ENCODE data around the gene DSCAM.

The DSCAM gene

DNA sequence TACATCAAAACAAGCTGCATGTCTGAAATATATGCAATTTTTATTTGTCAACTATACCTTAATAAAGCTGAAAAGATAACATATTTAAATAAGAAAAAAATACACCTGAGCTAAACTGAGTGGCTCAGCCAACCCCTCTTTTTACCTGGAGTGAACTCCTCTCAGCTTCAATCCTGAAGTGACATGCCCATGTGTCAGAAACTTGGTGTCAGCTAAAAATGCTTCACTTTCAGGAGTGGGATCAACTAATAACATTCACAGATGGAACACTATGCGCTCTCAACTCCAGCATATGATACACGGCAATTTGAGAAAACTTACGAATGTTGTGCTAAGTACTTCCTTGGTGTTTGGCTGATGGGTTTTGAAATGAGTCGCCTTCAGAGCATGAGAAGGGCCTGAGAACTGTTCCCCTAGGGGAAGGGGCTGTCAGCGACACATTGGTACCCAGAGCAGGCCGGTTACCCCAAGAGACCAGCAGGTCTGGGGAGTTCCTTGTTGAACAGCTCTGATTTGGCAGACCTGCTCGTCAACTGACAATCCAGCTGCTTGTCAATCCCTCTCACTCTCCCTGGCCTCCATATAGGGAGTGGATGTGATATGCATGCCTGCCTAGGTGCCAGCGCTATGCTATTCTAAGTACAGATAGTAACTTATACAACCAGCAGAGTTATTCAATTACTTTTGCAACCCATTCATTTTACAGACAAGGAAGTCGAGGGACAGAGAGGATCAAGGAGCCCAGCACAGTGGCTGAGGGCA, 712.0 kb downstream of the DSCAM start:
- DNase-seq (ENCODE audit: low read depth in 2 of 2): no peak

DNA sequence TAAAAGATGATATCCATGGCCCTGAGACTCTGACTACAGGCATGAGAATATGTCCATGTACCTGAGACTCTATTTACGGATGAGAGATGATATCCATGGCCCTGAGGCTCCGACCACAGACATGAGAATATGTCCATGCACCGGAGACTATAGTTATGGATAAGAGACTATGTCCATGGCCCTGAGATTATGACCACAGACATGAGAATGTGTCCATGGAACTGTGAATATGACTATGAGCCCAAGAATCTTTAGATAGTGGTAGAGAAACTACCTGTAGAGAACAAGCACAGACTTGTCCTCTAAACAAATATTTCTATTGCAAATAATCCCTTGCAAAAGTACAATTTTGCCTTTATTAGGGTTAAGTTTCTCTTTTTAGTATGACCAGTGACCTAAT, 716.5 kb downstream of the DSCAM start:
- no peak for DNase-seq (ENCODE audit: low read depth in 2 of 2)

DNA sequence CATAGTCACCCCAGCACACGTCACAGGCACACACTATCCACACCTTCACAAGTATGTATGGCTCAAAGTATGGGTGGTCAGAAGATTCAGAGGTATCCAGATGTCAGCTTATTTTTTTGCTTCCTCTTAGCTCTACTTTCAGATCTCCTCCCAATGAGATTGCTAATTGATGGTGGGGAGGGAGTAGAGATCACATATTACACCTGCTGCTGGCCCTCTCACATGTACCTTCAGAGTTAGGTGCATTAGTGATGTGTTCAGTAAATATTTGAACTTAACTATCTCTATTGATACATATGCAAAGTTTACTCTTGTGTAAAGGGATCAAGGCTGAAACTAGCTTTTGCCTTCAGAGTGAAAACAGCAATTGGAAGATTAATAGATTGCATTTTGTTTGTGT, 717.1 kb downstream of the DSCAM start:
- DNase-seq (ENCODE audit: low read depth in 2 of 2): no peak

DNA sequence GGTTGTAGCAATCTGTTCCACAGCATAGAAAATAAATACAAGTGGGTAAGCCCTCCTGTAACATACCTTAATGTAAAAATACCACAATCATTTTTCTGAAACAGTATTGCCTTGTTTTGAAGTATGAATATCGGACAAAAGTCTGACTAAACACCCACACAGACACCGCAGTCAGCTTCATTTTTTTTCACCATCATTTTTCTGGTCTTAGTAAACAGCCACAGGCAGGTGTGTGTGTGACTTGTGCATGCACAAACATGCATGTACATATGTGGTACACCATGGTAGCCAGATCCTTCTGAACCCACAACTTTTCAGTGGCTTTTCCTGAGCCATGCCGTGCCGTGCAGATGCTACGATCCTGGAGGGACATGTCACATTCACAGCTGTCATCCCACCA, 718.1 kb downstream of the DSCAM start:
- no peak for DNase-seq (ENCODE audit: low read depth in 2 of 2)

DNA sequence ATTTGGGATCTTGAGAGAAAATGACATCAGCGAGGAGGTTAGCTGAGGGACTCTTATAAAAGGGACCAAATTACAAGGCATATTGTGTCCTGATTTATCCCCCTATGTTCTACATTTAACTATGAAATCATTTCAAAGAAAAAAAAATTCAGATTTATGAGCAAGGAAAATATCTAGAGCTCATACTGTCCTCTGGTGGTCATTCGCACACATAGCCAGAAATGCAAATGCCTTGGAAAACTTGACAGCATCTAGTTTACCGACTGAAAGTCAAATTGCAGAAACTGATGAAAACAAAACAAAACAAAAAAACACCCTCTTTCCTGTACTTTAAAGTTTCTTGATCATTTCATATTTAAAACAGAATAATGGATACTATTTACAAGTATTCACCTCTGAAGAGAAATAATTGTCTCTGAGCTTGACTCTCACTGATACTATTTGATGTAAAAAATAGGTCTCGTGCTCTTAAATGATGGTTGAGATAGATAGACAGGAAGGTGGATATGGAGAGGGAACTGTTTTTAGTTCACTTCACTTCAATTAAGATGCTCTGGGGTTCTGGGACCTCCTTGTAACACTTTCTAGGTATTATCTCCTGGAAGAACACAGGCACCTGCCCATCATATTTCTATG, 725.9 kb downstream of the DSCAM start:
- no peak for DNase-seq (ENCODE audit: low read depth in 2 of 2)

DNA sequence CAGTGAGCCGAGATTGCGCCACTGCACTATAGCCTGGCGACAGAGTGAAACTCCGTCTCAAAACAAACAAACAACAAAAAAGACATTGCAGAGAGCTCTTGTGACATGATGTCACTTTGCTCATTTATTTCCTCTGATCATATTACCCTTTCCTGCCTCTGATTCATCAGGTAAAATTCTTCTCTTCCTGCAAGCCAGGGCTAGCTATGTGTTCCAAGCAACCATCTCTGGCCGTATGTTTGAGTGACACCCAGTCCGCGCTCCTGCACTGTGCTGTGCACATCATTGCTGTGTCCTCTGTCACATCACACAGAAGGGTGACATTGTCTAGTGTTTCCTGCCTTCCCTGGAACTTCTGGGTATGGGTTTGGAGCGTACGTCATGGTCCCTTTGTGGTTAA, 728.4 kb downstream of the DSCAM start:
- no peak for DNase-seq (ENCODE audit: low read depth in 2 of 2)

DNA sequence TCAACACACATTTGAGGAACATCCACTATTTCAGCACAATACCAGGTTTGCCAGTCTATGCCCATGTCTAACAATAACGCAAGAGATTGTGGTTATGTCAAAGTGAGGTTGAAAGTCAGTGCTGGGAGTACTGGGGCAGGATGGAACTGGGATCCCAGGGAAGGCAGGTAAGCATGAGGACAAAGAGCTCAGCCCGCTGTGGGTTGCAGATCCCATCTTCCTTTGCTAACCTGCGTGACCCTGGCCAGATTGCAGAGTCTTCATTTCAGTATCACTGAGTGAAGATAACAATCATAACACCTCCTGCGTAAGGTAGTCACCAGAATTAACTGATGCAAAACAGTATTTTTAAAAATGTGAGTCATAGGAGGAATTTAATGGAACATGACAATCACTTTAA, 729.7 kb downstream of the DSCAM start:
- DNase-seq (ENCODE audit: low read depth in 2 of 2): no peak

DNA sequence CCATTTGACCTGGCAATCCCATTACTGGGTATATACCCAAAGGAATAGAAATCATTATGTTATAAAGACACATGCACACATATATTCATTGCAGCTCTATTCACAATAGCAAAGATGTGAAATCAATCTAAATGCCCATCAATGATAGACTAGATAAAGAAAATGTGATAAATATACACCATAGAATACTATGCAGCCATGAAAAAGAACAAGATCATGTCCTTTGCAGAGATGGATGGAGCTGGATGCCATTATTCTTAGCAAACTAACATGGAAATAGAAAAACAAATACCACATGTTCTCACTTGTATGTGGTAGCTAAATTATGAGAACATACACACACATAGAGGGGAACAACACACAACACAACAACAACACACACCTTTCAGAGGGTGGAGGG, 731.2 kb downstream of the DSCAM start:
- no peak for DNase-seq (ENCODE audit: low read depth in 2 of 2)

DNA sequence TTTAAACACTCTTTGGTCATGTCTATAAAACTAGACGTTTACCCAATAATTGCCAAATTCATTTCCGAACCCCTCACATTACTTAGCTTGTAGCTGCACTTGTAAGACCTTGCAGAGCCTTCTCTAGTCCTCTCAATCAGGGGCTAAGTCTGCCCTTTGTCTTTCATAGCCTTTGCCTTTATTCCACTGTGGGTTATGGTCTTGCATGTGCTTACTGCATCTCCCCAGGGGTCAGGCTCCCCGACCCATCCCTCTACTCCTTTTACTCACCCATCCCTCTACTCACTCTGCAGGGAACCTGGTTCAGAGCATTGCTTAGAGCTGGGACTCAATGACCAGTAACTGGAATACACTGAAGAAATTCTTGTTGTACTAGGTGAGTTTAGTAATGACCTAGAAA, 744.3 kb downstream of the DSCAM start:
- DNase-seq (ENCODE audit: low read depth in 2 of 2): no peak

DNA sequence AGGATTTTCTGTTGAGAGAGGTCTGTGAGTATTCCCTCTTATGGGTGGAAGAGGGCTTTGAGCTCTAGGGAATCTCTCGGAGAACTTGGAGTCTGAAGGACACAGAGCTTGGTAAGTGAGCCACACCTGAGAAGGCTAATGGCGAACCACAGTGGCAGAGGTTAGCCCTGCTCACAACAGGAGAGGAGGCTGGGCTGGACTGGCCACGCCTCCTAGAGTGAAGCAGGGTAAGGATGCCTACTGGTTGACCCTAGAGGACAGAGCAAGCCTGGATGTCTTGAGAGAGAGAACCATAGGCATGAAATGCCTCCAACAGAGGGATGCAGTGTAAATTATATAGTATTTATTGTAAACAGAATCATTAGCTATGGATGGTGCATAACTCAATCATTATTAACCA, 747.1 kb downstream of the DSCAM start:
- no peak for DNase-seq (ENCODE audit: low read depth in 2 of 2)

DNA sequence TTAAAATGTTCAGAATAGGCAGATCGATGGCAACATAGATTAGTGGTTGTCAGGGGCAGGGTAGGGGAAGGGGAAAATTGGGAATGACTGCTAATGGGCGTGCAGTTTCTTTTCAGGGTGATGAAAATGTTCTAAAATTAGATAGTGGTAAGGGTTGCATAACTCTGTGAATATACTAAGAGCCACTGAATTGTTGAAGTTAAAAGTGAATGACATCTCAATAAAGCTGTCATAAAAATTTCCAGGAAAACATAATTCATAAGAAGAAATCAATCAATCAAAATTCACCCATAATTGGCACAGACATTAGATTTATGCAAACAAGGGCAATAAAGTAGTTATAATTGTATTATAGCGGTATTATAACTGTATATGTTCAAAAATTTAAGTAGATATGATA, 751.5 kb downstream of the DSCAM start:
- DNase-seq (ENCODE audit: low read depth in 2 of 2): no peak

DNA sequence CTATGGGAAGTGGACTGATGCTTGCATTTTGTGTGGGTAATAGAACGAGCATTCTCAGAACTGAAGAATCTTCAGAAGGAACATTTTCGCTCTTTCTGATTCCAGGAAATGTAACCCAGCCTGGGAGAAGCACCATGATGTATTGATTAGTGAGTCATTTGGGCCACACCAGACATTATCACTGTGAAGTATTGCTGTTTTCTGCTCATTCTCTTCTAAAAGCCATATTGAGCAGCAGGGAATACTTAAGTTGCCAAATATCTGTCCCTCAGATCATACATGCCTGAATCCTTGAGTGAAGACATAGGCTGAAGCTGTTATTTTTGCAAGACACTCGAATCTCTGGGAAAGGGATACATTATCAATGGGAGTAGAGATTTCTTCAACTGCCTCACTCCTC, 766.6 kb downstream of the DSCAM start:
- DNase-seq (ENCODE audit: low read depth in 2 of 2): no peak

DNA sequence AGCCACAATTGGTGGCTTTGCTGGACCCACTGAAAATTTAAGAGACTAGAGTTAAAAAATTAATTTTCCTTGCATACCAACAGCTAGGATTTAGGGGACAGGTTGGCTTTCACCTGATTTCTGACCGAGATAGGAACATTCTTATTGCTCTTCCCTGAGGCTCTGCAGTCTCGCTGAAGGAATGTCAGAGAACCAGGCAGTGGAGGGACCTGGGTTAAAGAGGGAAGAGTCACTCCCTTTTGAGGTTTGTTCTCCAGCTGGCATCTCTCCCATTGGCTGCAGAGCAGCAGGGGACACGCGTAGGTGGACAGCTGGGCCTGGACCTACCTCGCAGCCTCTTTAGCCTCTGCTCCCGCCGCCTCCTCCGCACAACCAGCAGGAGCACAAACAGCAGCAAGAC, 772.2 kb downstream of the DSCAM start:
- no peak for DNase-seq (ENCODE audit: low read depth in 2 of 2)

DNA sequence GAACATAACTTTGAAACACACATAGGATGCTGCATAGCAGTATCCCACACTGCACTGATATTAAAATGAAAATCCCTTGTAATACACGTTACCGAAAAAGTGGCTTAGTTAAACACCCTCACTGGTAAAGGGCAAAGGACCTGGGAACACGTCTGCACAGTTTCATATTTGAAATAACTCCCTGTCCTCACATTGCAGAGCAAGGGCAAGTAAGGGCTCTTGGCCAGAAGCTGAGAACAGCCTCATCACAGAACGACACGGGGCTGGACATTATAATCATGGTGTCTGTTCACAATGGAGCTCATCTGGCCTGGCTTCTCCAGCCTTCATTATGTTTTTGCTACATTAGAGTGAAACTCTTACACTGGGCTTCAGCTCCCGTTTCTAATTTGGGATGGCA, 772.8 kb downstream of the DSCAM start:
- DNase-seq (ENCODE audit: low read depth in 2 of 2): no peak

DNA sequence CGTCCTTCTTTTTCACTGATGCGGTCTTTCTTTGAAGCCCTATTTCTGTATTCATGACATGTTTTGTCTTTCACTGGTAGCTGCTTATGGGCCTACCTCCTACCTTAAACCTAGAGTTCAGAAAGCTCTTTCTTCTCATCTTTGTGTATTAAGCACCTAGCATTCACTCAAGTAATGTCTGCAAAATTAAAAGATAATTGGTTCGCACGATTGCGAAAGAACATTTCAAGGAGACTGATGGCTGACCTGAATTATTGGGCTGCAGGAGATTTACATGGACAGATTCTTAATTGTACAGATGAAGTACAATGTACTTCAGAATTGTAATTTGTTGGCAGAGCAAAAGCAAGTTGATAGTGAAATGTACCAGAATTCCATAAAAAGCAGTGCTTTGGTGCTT, 773.3 kb downstream of the DSCAM start:
- no peak for DNase-seq (ENCODE audit: low read depth in 2 of 2)

DNA sequence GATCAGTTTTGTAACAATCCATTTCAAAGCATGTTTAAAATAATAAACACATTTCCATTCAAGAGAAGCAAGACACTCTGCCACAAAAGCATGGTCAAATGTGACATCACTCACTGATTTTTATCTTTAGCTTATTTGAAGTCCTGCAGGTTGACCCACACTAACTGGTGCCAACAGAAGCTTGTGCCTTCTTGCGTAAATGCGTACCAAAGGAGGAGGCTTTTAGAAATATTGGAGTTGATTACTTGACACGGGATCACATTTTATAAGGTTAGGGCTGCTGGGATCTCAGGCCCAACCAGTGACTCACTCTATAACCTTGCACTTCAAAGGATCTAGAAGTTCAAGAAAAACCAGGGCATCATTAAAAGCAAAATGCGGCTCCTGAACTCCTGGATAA, 776.1 kb downstream of the DSCAM start:
- DNase-seq (ENCODE audit: low read depth in 2 of 2): no peak

DNA sequence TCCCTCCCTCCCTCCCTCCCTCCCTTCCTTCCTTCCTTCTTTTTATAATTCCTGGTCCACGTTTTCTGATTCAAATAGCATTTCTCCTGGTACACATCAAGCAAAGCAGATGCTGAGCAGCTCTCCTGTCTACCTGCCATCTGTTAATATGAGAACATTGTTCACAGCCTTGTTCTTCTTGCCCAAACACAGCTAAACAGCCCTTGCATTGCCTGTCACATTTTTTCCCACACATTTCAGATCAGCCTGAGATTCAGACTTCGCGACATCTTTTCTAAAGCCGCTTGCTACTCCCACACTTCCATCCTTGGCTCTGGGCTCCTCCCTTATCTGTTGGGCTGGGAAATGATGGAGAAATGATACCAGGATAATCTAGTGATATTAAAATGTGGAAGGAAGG, 779.2 kb downstream of the DSCAM start:
- DNase-seq (ENCODE audit: low read depth in 2 of 2): no peak

DNA sequence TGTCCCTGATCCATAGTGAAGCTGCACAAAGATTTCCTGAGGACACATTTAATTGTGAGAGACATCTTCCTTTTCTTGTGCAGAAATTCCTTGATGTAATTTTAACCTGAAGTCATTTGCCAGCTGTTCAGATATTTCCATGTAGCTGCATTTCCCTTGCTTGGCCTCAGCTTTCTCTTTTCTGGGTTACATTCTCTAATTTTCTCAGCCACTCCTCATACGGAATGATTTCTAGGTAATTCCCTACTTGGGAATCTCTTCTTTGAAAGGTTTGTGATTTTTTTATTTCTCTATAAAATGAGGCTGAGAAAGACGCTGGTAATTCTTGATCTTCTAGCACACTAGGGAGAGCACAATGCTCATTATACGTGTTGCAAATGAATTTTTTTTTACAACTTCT, 780.7 kb downstream of the DSCAM start:
- no peak for DNase-seq (ENCODE audit: low read depth in 2 of 2)

DNA sequence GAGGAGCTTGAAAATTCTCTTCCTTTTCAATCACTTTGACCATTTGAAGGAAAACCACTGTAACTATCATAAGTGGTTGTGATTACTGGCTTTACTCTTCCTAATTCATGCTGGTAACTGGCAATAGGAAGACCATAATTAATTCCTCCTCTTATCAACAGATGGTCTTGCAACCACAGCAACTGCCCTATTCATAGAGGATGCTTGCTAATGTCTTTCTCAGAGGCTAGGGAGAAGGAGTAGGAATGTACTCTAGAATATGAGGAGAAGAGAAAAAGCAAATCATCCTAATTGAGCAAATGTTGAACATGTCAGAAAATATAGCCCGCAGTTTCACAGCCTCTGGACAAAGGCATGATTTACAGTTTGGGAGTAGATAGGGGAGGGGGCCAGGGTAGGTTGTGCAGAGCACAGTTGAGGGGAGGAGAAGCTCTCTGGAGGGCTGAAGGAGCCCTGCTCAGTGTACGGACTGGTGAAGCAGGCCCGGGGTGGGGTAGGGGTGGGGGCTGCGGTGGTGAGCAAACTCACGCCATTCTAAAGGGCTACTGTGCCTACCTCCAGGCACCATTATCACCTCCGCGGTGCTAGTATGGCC, 786.8 kb downstream of the DSCAM start:
- no peak for DNase-seq (ENCODE audit: low read depth in 2 of 2)

DNA sequence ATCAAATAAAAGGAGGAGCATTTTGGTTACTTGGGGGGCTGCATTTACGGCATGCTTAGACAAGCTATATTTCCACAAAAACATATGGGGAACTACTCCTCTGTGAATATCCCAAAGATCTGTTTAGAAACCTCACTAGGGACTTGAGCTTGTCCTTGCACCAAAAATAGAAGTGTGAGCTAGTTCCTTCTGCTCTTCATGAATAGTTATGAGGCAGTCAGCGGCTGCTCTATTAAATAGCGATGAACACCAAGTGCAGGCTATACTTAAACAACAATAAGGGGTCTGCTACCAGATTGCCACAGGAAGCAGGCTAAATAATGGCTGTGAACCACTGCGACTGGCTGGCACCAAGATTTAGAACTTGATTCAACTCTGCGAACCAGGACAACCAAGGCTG, 789.6 kb downstream of the DSCAM start:
- DNase-seq (ENCODE audit: low read depth in 2 of 2): no peak

DNA sequence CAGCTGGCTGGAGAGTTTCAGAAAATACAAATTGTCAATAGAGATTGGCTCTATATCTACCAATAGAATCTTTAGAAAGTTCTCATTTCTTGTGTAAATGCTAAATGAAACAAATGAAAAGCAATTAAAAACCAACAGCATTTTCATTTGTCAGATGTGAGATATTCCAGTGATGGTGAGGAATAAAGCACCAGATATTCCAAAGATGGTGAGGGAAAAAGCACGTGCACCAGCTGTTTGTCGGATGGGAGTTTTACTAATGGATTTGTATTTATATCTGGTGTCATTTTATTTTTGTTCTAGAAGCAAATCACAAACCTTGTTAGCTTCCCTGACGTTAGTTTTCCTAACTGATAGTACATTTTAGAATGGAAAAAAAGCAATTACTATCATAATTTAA, 790.9 kb downstream of the DSCAM start:
- DNase-seq (ENCODE audit: low read depth in 2 of 2): no peak

DNA sequence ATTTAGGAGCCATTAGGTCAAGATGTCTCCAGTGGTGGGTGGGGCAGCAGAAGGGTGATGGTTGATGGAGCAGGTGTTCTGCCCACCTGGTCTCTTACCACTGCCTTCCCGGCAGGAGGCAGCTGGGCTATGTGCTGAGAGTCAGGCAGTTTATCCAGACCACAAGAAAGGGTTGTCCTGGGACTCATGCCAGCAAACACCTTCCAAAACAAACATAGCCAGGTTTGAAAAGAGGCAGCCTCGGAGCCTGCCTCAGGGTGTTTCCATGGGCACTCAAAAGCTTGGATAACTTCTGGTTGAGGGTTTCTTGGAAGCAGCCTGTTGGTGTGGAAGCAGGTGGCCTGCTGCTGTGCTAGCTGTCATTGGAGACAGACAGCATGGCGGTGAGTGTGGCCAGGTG, 792.6 kb downstream of the DSCAM start:
- DNase-seq (ENCODE audit: low read depth in 2 of 2): no peak

DNA sequence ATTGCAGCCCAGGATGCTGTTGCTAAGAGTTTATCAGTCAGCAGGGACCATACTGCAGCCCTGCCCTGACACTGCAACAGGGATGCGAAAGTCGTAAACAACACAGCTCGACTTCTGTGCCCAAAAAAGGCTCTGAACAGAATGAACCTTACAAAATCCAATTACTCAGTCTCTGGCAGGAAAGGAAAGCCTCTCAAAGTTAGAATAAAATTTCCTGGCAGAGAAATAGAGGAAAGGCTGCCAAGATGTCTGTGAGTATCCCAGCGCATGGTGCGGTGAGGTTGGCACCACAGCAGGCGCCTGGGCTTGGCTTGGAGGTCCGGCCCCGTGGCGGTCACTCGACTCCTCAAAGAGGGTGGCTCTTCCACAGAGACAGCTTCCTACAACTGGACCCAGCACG, 794.0 kb downstream of the DSCAM start:
- DNase-seq (ENCODE audit: low read depth in 2 of 2): no peak

DNA sequence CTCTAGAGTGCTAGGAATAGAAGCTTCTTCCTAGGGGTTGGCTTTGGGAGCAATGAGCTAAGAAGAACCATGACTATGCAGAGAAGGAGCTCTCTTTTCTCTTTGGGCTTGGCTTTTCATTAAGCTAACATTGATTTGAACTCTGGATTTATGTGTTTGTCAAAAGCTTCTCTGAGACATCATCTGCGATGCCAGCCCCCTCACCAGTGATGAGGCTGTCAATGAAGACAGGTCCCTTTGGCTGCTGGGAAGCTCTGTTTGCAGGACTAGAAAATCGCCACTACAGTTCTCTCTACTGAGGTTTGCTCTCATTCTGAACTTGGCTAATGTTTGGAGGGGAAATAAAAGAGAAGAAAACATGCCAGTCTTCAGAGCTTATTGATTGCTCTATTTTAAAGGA, 794.7 kb downstream of the DSCAM start:
- DNase-seq (ENCODE audit: low read depth in 2 of 2): no peak
